BJ (cell line): ENCODE measurements around the gene HM13. TPM values are rescaled to one million over a fixed set of nuclear protein-coding genes. Genes with fewer than 3 reads are reported as not detected.

Experiments used
- CTCF ChIA-PET: fragments of 350-600 bp; formaldehyde crosslinking; extraction: SDS; loops from one replicate; lab custom pipeline; 2021; ENCODE audit warnings: antibody characterized with exemption, inconsistent platforms; lab: Yijun Ruan, JAX
- POLR2A ChIA-PET: fragments of 300-600 bp; sonication (Branson Sonifier 250); formaldehyde crosslinking; extraction: SDS; loops from one replicate; lab custom pipeline; 2021; ENCODE audit warnings: antibody characterized with exemption; lab: Charles Lee
- DNase-seq: peaks from one replicate; pipeline ENCODE4 v3.0.0-alpha.2; 2011; ENCODE audit warnings: low read depth
- H3K27me3 ChIP-seq: 2 replicates; pipeline ENCODE4 v1.6.0; 2011; ENCODE audit warnings: low read length; ENCODE audit not compliant: control insufficient read depth, insufficient read depth
- H3K36me3 ChIP-seq: 2 replicates; pipeline ENCODE4 v1.5.1; 2011; ENCODE audit warnings: low read length; ENCODE audit not compliant: control insufficient read depth, insufficient read depth
- H3K4me3 ChIP-seq: 2 replicates; pipeline ENCODE4 v1.5.1; 2011; ENCODE audit warnings: low read depth, mild to moderate bottlenecking, control low read depth, low read length
- polyA plus RNA-seq: library from polyadenylated mRNA; depleted of rRNA; stranded (reverse); fragments of >200 nt; gene quantifications from 2 replicates; pipeline ENCODE4 v1.2.3, GENCODE V29; 2011
- TF ChIP-seq, protein P1 (sequence below): IDR thresholded peaks from 2 replicates; pipeline ENCODE4 v1.5.1; 2011; ENCODE audit warnings: low read depth, mild to moderate bottlenecking, control low read depth, inconsistent platforms, low read length, moderate library complexity; ENCODE audit not compliant: insufficient read depth

HM13 gene
- polyA plus RNA-seq, 1 experiment, result 324 TPM

- CTCF ChIA-PET, result interaction anchor here (13.7 to 14.5 kb wide), 2 partner anchors 9 to 62 kb away, joined by 162 to 667 read pairs; partner anchors contain the start of gene ID1
- no peak for DNase-seq
- TF ChIP-seq, protein P1, sequence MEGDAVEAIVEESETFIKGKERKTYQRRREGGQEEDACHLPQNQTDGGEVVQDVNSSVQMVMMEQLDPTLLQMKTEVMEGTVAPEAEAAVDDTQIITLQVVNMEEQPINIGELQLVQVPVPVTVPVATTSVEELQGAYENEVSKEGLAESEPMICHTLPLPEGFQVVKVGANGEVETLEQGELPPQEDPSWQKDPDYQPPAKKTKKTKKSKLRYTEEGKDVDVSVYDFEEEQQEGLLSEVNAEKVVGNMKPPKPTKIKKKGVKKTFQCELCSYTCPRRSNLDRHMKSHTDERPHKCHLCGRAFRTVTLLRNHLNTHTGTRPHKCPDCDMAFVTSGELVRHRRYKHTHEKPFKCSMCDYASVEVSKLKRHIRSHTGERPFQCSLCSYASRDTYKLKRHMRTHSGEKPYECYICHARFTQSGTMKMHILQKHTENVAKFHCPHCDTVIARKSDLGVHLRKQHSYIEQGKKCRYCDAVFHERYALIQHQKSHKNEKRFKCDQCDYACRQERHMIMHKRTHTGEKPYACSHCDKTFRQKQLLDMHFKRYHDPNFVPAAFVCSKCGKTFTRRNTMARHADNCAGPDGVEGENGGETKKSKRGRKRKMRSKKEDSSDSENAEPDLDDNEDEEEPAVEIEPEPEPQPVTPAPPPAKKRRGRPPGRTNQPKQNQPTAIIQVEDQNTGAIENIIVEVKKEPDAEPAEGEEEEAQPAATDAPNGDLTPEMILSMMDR, result no peak
- no peaks in the 10 kb centered on the region for H3K27me3 ChIP-seq
- H3K4me3 ChIP-seq, result no peak overlapping the region
- peaks cover 31% of the 10 kb centered on the region for H3K36me3 ChIP-seq
- POLR2A ChIA-PET, result no interaction called here
Observed at GRCh38 chr20:31550099-31550498, 35.9 kb downstream of the HM13 start.

DNA sequence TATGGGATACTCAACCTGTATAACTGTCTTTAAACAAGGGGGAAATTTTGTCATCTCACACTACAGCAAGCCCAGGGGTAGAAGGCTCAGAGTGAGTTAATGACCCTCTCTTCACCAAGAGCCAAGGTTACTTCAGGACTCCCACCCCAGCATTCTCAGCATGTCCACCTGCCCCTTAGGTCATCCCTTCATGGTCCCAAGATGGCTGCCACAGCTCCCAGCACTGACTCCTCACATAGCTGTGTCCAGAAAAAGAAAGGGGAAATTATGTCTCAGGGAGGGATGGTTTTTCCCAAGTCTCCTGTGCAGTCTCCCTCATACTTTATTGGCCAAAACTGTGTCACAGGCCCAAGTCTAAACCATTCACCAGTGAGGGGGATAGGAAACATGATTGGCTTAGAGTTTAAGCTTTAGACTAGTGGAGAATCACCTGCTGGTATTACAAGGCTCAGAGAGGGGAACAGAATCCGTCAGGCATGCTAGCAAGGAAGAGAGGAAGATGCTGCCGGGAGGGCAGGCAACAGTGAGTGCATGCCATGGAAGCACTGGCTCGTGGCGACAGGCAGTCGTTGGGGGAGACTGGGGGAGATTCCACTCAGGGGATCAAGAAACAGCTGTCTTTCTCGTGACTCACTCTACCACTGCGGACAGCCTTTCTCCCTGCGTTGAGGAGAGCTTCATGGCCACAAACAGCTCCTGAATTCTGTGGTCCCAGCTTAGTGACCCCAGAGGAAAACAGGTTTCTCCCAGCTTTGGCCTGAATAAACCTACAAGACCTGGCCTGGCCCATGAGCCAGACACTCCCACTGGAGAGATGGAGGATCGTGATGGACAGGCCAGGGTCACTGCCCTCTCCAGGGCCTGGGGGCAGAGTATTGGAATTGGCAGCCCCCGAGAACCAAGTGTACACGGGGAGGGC, 37.2 kb downstream of the HM13 start:
- CTCF ChIA-PET, result interaction anchor here (1.5 to 14.5 kb wide), 3 partner anchors 8 to 173 kb away, joined by 5 to 667 read pairs (median 162); partner anchors contain the start of gene ID1
- peaks cover 36% of the 10 kb centered on the region for H3K36me3 ChIP-seq
- POLR2A ChIA-PET, result no interaction called here
- no peak overlapping the region for H3K4me3 ChIP-seq
- TF ChIP-seq, protein P1, result no peak
- no peak for DNase-seq
- no peaks in the 10 kb centered on the region for H3K27me3 ChIP-seq

DNA sequence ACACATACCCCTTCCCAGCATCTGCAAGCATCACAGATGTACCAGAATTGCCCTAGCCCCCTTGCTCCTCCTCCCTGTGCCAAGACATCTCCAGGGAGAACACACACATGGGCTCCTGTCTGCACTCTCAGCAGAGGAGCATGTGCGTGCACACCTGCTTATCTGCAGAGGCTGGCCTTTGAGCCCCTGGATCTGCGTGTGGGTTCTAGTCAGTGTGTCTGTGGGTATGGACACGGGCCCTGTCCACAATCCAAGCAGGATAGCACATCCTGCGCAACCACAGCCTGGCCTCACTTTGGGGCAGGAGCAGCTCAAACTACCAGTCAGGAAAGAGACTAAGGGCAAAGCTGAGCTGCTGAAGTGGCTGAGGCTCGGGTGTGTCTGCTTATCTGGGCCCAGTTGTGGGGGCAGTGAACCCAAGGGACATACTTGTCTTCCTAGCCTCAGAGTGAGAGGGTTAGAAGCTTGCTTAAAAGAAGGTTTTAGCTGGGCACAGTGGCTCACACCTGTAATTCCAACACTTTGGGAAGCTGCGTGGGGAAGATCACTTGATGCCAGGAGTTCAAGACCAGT, 41.0 kb downstream of the HM13 start:
- Histone ChIP-seq H3K36me3 (peaks cover 22% of the 10 kb centered on the region), H3K4me3 (no peak overlapping the region), H3K27me3 (no peaks in the 10 kb centered on the region)
- no peak for DNase-seq
- TF ChIP-seq, protein P1, result no peak
- ChIA-PET CTCF (interaction anchor here (0.7 to 14.5 kb wide), 4 partner anchors 9 to 193 kb away, joined by 3 to 667 read pairs (median 83); partner anchors contain the start of gene ID1), POLR2A (no interaction called here)

DNA sequence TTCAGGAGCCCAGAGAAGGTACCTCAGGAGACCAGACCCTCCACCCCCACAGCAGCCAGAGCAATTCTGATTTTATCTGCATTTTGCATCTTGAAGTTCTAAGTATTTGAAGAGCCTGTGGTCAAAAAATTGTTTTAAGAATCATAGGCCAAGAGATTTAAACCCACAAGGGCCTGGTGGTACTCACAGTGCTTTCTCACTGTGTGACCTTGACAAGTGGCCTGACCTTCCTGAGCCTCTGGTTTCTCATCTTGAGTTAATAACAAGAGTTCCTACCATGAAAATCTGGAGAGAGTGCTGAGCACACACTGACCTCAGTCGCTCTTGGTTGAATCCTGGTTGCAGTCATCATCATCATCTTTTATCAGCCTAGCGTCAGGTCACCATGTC, 45.5 kb downstream of the HM13 start:
- DNase-seq, result no peak
- POLR2A ChIA-PET, result interaction anchor here (0.6 to 1.0 kb wide), 2 partner anchors 13 to 53 kb away, joined by 3 to 6 read pairs; a partner anchor contains a TSS
- TF ChIP-seq, protein P1, result no peak
- CTCF ChIA-PET, result interaction anchor here (0.8 to 14.5 kb wide), 10 partner anchors 9 to 102 kb away, joined by 3 to 667 read pairs (median 10); partner anchors contain the start of gene ID1
- Histone ChIP-seq H3K36me3 (peaks cover 26% of the 10 kb centered on the region), H3K4me3 (no peak overlapping the region), H3K27me3 (no peaks in the 10 kb centered on the region)
